Mesothelial cell of epicardium (in vitro differentiated cells): ENCODE measurements around the gene LIN52. TPM values are rescaled to one million over a fixed set of nuclear protein-coding genes. Genes with fewer than 3 reads are reported as not detected.

Experiments used
- DNase-seq, 2 experiments: peaks; one replicate each; pipeline ENCODE4 v3.0.0; 2021; ENCODE audit warnings: low spot score in 2 of 2; ENCODE audit not compliant: unreplicated experiment in 2 of 2
- H3K27ac Mint-ChIP-seq: 2 replicates; pipeline ENCODE4 v1.8.0; 2021; ENCODE audit warnings: mixed read lengths
- H3K27me3 Mint-ChIP-seq: 2 replicates; pipeline ENCODE4 v1.8.0; 2021; ENCODE audit warnings: low read depth, mixed read lengths
- H3K36me3 Mint-ChIP-seq: 2 replicates; pipeline ENCODE4 v1.8.0; 2021; ENCODE audit warnings: mixed read lengths
- H3K4me1 Mint-ChIP-seq: 2 replicates; pipeline ENCODE4 v1.8.0; 2021; ENCODE audit warnings: mixed read lengths
- H3K4me3 Mint-ChIP-seq: 2 replicates; pipeline ENCODE4 v1.8.0; 2021; ENCODE audit warnings: mild to moderate bottlenecking, moderate library complexity, mixed read lengths
- H3K9me3 Mint-ChIP-seq: 2 replicates; pipeline ENCODE4 v1.8.0; 2021; ENCODE audit warnings: mixed read lengths
- total RNA-seq: library from RNA; stranded (reverse); gene quantifications from 3 replicates; pipeline ENCODE4 v1.2.1, GENCODE V29; 2021
- TF ChIP-seq, protein P1 (sequence below): fragments of 200-600 bp; sonication (generic); IDR thresholded peaks from one replicate; pipeline ENCODE4 v1.5.0; 2021; ENCODE audit warnings: antibody characterized with exemption; ENCODE audit not compliant: unreplicated experiment

LIN52 gene
- total RNA-seq, 1 donor from 2014 or later = 11.4 TPM

DNA sequence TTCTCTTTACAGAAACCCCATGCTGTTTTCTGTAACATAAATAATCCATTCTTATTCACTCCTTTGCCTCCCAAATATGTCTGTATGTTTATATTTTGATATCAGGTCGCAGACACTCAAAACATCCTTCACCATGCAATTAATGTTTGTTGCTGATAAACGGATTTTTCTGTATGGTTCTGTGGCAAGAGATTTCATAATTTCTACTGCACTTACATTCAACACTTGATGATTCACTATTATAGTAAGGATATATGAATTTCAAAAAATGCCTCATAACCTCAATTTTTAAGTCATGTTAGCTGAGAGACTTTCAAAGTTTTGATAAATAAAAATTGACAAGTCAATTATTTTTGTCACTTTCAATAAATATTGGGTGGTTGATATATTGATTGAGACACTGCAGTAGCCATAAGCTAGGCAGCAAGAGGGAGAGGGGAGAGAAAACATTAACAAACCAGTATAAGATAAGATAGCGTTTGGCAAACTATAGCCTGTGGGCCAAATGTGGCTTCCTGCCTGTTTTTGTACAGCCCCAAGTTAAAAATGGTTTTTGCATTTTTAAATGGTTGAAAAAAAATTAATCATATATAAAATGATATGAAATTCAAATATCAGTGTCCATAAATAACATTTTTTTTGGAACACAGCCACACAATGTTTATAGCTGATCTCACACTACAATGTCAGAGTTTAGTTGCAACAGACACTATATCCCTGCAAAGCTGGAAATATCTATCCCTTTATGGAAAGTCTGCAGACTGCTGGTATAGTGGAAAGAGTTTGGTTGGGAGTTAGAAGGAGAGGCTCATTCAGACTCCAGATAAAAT is 18.8 kb upstream of the LIN52 start:
- H3K27me3 Mint-ChIP-seq = no peaks in the 10 kb centered on the region
- no peak overlapping the region for H3K4me3 Mint-ChIP-seq
- DNase-seq = no peak
- no peaks in the 10 kb centered on the region for H3K4me1 Mint-ChIP-seq
- H3K27ac Mint-ChIP-seq = no peak overlapping the region
- H3K36me3 Mint-ChIP-seq = peaks cover 23% of the 10 kb centered on the region
- no peaks in the 10 kb centered on the region for H3K9me3 Mint-ChIP-seq
- TF ChIP-seq, protein P1, sequence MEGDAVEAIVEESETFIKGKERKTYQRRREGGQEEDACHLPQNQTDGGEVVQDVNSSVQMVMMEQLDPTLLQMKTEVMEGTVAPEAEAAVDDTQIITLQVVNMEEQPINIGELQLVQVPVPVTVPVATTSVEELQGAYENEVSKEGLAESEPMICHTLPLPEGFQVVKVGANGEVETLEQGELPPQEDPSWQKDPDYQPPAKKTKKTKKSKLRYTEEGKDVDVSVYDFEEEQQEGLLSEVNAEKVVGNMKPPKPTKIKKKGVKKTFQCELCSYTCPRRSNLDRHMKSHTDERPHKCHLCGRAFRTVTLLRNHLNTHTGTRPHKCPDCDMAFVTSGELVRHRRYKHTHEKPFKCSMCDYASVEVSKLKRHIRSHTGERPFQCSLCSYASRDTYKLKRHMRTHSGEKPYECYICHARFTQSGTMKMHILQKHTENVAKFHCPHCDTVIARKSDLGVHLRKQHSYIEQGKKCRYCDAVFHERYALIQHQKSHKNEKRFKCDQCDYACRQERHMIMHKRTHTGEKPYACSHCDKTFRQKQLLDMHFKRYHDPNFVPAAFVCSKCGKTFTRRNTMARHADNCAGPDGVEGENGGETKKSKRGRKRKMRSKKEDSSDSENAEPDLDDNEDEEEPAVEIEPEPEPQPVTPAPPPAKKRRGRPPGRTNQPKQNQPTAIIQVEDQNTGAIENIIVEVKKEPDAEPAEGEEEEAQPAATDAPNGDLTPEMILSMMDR = no peak

DNA sequence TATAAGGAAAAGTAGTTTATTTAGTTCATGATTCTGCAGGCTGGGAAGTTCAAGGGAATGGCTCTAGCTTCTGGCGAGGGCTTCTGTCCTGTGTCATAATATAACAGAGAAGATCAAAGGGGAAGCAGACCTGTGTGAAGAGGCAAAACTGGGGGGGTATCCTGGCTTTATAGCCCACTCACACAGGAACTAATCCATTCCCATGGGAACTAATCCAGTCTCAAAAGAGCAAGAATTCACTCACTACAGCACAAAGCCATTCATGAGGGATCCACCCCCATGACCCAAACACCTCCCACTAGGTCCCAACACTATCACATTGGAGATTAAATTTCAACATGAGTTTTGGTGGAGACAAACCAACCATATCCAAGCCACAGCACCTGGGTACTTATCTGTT is 7.4 kb upstream of the LIN52 start:
- no peaks in the 10 kb centered on the region for H3K27me3 Mint-ChIP-seq
- H3K9me3 Mint-ChIP-seq = no peaks in the 10 kb centered on the region
- TF ChIP-seq, protein P1 = no peak
- no peak for DNase-seq
- peaks cover under 1% of the 10 kb centered on the region for H3K36me3 Mint-ChIP-seq
- no peaks in the 10 kb centered on the region for H3K4me1 Mint-ChIP-seq
- no peak overlapping the region for H3K27ac Mint-ChIP-seq
- no peak overlapping the region for H3K4me3 Mint-ChIP-seq

DNA sequence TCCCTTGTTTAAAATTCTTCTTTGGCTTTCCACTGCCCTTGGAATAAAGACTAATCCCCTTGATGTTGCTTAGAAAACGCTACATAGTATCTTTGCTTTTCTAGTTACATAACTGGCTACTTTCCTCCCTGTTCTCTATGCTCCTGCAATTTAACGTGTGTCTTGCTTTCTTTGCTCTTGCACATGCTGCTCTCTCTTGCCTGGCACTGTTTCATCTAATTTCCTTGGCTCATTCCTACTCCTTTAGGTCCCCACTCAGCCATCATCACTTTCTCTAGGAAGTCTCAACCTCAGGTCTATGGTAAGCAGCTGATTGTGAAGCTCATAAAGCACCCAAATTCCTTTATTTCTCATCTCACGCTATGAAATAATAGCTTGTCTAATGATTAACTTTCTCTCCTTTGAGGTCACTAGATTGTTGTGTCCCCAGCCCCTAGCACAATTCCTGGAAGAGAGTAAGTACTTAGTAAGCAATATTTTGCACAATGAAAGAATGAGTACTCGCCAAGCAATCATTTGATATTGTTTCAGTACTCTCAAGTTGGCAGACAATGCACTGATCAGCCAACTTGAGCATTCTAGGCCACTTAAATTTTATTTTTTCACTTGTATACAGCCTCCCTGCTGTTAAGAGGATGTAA is 3.8 kb upstream of the LIN52 start:
- Mint-ChIP-seq H3K27ac (no peak overlapping the region), H3K4me3 (no peak overlapping the region), H3K27me3 (no peaks in the 10 kb centered on the region)

DNA sequence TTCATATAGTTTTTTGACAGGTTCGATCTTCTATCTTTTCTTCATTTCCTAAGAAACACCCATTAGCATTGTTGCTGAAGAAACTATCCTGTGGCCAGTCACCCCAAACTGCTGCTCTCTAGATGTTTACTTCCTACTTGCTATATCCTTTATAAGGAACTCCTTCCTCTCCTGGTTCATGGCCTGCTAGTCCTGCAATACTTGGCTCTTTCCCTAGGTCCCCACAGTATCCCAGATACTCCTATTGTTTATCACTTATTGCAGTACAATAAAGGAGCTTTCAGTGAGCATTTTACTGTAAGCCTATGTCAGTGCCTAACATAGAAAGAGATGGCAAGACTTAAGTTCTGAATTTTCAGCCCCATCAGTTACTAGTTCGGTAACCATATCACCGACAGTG is 3.3 kb upstream of the LIN52 start:
- Mint-ChIP-seq H3K27me3 (no peaks in the 10 kb centered on the region), H3K9me3 (no peaks in the 10 kb centered on the region), H3K27ac (no peak overlapping the region), H3K36me3 (no peaks in the 10 kb centered on the region), H3K4me1 (peaks cover 16% of the 10 kb centered on the region), H3K4me3 (no peak overlapping the region)
- DNase-seq = no peak
- TF ChIP-seq, protein P1 = no peak

More for the DNA sequence above, 3.8 kb upstream of the LIN52 start:
- Mint-ChIP-seq H3K4me1 (peaks cover 15% of the 10 kb centered on the region), H3K9me3 (no peaks in the 10 kb centered on the region), H3K36me3 (no peaks in the 10 kb centered on the region)
- TF ChIP-seq, protein P1 = no peak
- DNase-seq = no peak

DNA sequence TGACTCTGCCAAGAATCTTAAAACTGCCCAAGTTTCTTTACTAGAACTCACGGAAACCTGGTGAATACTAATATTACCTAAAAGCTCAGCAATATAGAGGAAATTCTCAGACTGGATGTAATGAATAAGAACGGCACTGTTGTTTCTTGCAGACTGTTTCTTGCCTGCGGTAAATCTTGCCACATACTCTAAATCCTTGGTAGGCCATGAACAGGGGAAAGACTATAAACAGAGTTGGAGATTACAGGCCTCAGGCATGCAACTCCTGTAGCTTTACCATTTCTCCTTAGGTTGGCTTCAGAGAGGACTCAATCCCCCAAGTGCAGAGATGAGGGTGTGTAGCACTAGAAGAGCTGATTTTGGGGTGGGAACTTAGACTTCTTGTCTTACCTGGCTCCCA is 1.6 kb upstream of the LIN52 start:
- no peak for DNase-seq
- TF ChIP-seq, protein P1 = no peak
- no peaks in the 10 kb centered on the region for H3K36me3 Mint-ChIP-seq
- peak overlapping the region; percentile 95 for H3K4me3 Mint-ChIP-seq
- H3K4me1 Mint-ChIP-seq = peaks cover 18% of the 10 kb centered on the region
- no peaks in the 10 kb centered on the region for H3K27me3 Mint-ChIP-seq
- no peaks in the 10 kb centered on the region for H3K9me3 Mint-ChIP-seq
- peak overlapping the region; percentile 32 for H3K27ac Mint-ChIP-seq
